Small intestine (tissue), 7 donors: Measurements from ENCODE around the gene ASRGL1. TPM values are rescaled to one million over a fixed set of nuclear protein-coding genes. Genes with fewer than 3 reads are reported as not detected.
"Not testable (repeated sequence)": the region's sequence is repeated elsewhere in the genome, so short reads cannot be mapped to it uniquely, and the experiment has no call there.

Experiments used
- DNase-seq, 2 donors: peaks; one replicate each; pipeline versions ENCODE4 v3.0.0 to v3.0.0-alpha.2; 2013
- FAIRE-seq: peaks from 2 replicates; lab custom pipeline; 2012; peaks lifted over from hg19 to GRCh38; lab: Jason Lieb, UNC
- H3K27ac ChIP-seq, 3 donors: one replicate each; pipeline ENCODE4 v1.5.1; 2013; ENCODE audit warnings: low read length in 2 of 3, mild to moderate bottlenecking in 2 of 3, control low read depth in 1 of 3, inconsistent platforms in 1 of 3, low read depth in 1 of 3, moderate library complexity in 1 of 3
- H3K27me3 ChIP-seq, 3 donors: one replicate each; pipeline ENCODE4 v1.6.1; 2013; ENCODE audit warnings: low read length in 3 of 3, inconsistent platforms in 1 of 3; ENCODE audit not compliant: control insufficient read depth in 3 of 3, insufficient read depth in 3 of 3
- H3K36me3 ChIP-seq, 3 donors: one replicate each; pipeline ENCODE4 v1.6.1; 2013; ENCODE audit warnings: low read length in 3 of 3, inconsistent platforms in 1 of 3, low read depth in 1 of 3, mild to moderate bottlenecking in 1 of 3, moderate library complexity in 1 of 3; ENCODE audit not compliant: control insufficient read depth in 3 of 3, insufficient read depth in 2 of 3
- H3K4me1 ChIP-seq, 3 donors: one replicate each; pipeline ENCODE4 v1.6.1; 2013; ENCODE audit warnings: low read length in 2 of 3, inconsistent platforms in 1 of 3, low read depth in 1 of 3, mild to moderate bottlenecking in 1 of 3, moderate library complexity in 1 of 3; ENCODE audit not compliant: control insufficient read depth in 3 of 3, insufficient read depth in 2 of 3
- H3K4me3 ChIP-seq, 3 donors: one replicate each; pipeline ENCODE4 v1.5.1; 2013; ENCODE audit warnings: low read length in 3 of 3, control low read depth in 1 of 3, inconsistent platforms in 1 of 3, low read depth in 1 of 3, mild to moderate bottlenecking in 1 of 3, moderate library complexity in 1 of 3
- H3K9me3 ChIP-seq, 2 donors: one replicate each; pipeline ENCODE4 v1.6.1; 2013; ENCODE audit warnings: low read depth in 1 of 2, low read length in 1 of 2; ENCODE audit not compliant: control insufficient read depth in 2 of 2, insufficient read depth in 1 of 2
- WGBS, 3 donors: extraction: QIAGEN DNeasy Blood & Tissue Kit; methylation state at CpG; one replicate each; pipeline ENCODE4 v1.1.7; 2013; 5-methylcytosine and 5-hydroxymethylcytosine counted together
- polyA plus RNA-seq, 4 donors: library from polyadenylated mRNA; stranded (reverse) in 3 of 4; unstranded in 1 of 4; fragments of 200-250 nt in 3 of 4; fragments of 120-200 nt in 1 of 4; gene quantifications; one replicate each; pipeline versions ENCODE4 v1.2.1 to v1.2.3, GENCODE V29; 2013
- donor health status: healthy with polysubstance abuse.
- donor health status: control.
- donor health status: control.
- donor health status: Bipolar disorder and iron deficiency.
- donor health status: healthy.

The ASRGL1 gene
- polyA plus RNA-seq, 4 donors = 3.6 to 19.4 (median 5.5) TPM

GRCh38 chr11:62340269-62340901 lies 3.1 kb downstream of the ASRGL1 start:
- H3K27me3 ChIP-seq = peaks cover 0 to 14% (median 0%) of the 10 kb centered on the region in 3 donors
- H3K4me1 ChIP-seq = peaks cover 0 to 7% (median 0%) of the 10 kb centered on the region in 3 donors
- H3K36me3 ChIP-seq = no peaks in the 10 kb centered on the region
- no peaks in the 10 kb centered on the region for H3K9me3 ChIP-seq
- no peak overlapping the region for H3K27ac ChIP-seq
- no peak overlapping the region for H3K4me3 ChIP-seq
- WGBS, 3 donors = 53 to 72% (median 56%) methylated on average over 6 of the region's 6 CpGs
- no peak for FAIRE-seq
- peak; percentile 64 to 69 for DNase-seq

GRCh38 chr11:62341588-62341987 lies 4.3 kb downstream of the ASRGL1 start:
- Histone ChIP-seq H3K27ac (no peak overlapping the region), H3K9me3 (no peaks in the 10 kb centered on the region), H3K4me1 (peaks cover 0 to 7% (median 0%) of the 10 kb centered on the region in 3 donors), H3K4me3 (no peak overlapping the region), H3K27me3 (peaks cover 0 to 7% (median 0%) of the 10 kb centered on the region in 3 donors), H3K36me3 (no peaks in the 10 kb centered on the region)
- FAIRE-seq (no peak), DNase-seq (no peak)
- 73 to 83% (median 77%) methylated on average over 4 of the region's 4 CpGs for WGBS, 3 donors

GRCh38 chr11:62343646-62344190 lies 6.5 kb downstream of the ASRGL1 start:
- 88 to 93% (median 90%) methylated on average over 7 of the region's 7 CpGs for WGBS, 3 donors
- H3K27me3 ChIP-seq, H3K36me3 ChIP-seq, H3K4me3 ChIP-seq, DNase-seq, FAIRE-seq, H3K9me3 ChIP-seq, H3K27ac ChIP-seq, H3K4me1 ChIP-seq: not testable (repeated sequence)

- H3K36me3 ChIP-seq = no peaks in the 10 kb centered on the region
- DNase-seq (no peak), FAIRE-seq (no peak)
- H3K4me3 ChIP-seq = no peak overlapping the region
- H3K4me1 ChIP-seq = no peaks in the 10 kb centered on the region
- no peak overlapping the region for H3K27ac ChIP-seq
- no peaks in the 10 kb centered on the region for H3K9me3 ChIP-seq
- 83 to 88% (median 88%) methylated on average over 1 of the region's 1 CpG for WGBS, 3 donors
- no peaks in the 10 kb centered on the region for H3K27me3 ChIP-seq
Measured at GRCh38 chr11:62344210-62344609, 7.0 kb downstream of the ASRGL1 start.

GRCh38 chr11:62345861-62346260 lies 8.6 kb downstream of the ASRGL1 start:
- Histone ChIP-seq H3K27ac (no peak overlapping the region), H3K27me3 (no peaks in the 10 kb centered on the region), H3K4me1 (no peaks in the 10 kb centered on the region), H3K4me3 (no peak overlapping the region), H3K36me3 (no peaks in the 10 kb centered on the region), H3K9me3 (no peaks in the 10 kb centered on the region)
- no peak for FAIRE-seq
- 36 to 62% (median 47%) methylated on average over 6 of the region's 6 CpGs for WGBS, 3 donors
- peak; percentile 62 to 72 for DNase-seq

- H3K27ac ChIP-seq = no peak overlapping the region
- no peaks in the 10 kb centered on the region for H3K9me3 ChIP-seq
- 78 to 85% (median 84%) methylated on average over 9 of the region's 9 CpGs for WGBS, 3 donors
- no peak overlapping the region for H3K4me3 ChIP-seq
- no peaks in the 10 kb centered on the region for H3K36me3 ChIP-seq
- no peak for DNase-seq
- H3K4me1 ChIP-seq = no peaks in the 10 kb centered on the region
- no peak for FAIRE-seq
- H3K27me3 ChIP-seq = no peaks in the 10 kb centered on the region
Measured at GRCh38 chr11:62352355-62353336, 15.4 kb downstream of the ASRGL1 start.

- Histone ChIP-seq H3K9me3 (no peaks in the 10 kb centered on the region), H3K4me3 (no peak overlapping the region), H3K36me3 (no peaks in the 10 kb centered on the region), H3K4me1 (no peaks in the 10 kb centered on the region), H3K27ac (no peak overlapping the region), H3K27me3 (no peaks in the 10 kb centered on the region)
- DNase-seq = no peak
- FAIRE-seq = no peak
- WGBS, 3 donors = 83 to 98% (median 89%) methylated on average over 1 of the region's 1 CpG
Measured at GRCh38 chr11:62353841-62354240, 16.6 kb downstream of the ASRGL1 start.

GRCh38 chr11:62358273-62358672 lies 21.0 kb downstream of the ASRGL1 start:
- Histone ChIP-seq H3K9me3 (no peaks in the 10 kb centered on the region), H3K4me3 (no peak overlapping the region), H3K27ac (no peak overlapping the region), H3K27me3 (no peaks in the 10 kb centered on the region), H3K36me3 (no peaks in the 10 kb centered on the region), H3K4me1 (no peaks in the 10 kb centered on the region)
- FAIRE-seq (no peak), DNase-seq (no peak)
- 90 to 94% (median 94%) methylated on average over 6 to 7 of the region's 7 CpGs for WGBS, 3 donors
